ENCODE measurements around the gene NKAPD1. TPM values are rescaled to one million over a fixed set of nuclear protein-coding genes. Genes with fewer than 3 reads are reported as not detected.

NKAPD1 gene
- total and polyA plus RNA-seq, 2 donors (not counting 3 experiments of a cell fraction or from before 2014, with no cell fraction given) = 7.2 to 16.7 TPM

DNA sequence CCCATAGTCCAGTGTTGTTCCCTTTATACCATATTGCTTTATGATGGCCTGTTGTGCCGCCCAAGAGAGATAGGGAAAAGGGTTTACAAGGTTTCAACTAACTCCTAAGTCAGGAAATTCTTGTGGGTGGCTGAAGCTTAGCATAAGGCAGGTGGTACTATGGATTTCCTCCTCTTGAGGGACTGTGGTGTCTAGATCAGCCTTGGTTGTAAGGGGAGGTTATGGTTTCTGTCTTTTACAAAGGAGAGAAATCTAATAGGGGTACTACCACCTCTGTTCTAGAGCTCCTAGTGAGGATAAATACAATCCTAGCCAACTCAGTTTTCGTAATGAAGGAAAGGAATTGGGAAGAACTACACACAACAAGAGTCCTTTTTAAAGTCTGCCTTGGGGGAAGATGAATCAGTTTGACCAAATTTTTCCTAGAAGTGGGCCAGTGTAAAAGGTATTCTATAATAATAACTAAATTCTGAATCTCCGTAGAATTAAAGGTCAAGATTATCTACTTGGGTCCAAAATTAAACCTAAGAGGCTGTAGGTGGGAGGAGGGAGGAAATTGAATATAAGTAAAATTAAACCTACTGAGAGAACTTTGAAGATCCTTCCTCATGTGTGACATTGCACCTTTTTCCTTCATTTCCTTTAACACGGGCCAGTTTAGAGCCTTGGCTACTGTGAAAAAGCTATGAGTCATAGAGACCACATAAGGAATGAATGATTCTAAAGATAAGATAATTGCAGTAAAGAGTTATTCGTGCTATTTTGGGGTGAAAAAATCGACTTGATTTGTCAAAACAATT, 31.7 kb upstream of the NKAPD1 start:
- no TSS peak for BruUV-seq (replicated peaks)
- peak; percentile 90 for FAIRE-seq
- peak overlapping the region; percentile 2 for H3K27ac ChIP-seq (ENCODE audit: insufficient read depth, low read depth, low read length)
- H3K27me3 ChIP-seq (ENCODE audit: control insufficient read depth in 2 of 2, insufficient read depth in 2 of 2, low read length in 2 of 2) = no peaks in the 10 kb centered on the region
- H3K9ac ChIP-seq (replicated peaks; ENCODE audit: extremely low read depth, insufficient read depth, low read length) = no peak overlapping the region
- no peaks in the 10 kb centered on the region for H3K9me1 ChIP-seq (replicated peaks; ENCODE audit: control insufficient read depth, extremely low read depth, insufficient read depth, low read length)
- H3K36me3 ChIP-seq (ENCODE audit: control insufficient read depth in 2 of 2, extremely low read depth in 1 of 2, insufficient read depth in 2 of 2, low read length in 2 of 2) = peaks cover 7 to 15% of the 10 kb centered on the region in 2 experiments
- POLR2A ChIA-PET = no interaction called here
- no peak overlapping the region for H3K4me3 ChIP-seq (replicated peaks in 1 of 3; ENCODE audit: insufficient read depth in 1 of 3, low read depth in 1 of 3, low read length in 3 of 3)
- H4K20me1 ChIP-seq (replicated peaks; ENCODE audit: control insufficient read depth, extremely low read depth, insufficient read depth, low read length) = no peaks in the 10 kb centered on the region
- DNase-seq (ENCODE audit: low read depth, low spot score) = peak; percentile 67
- CTCF ChIA-PET = interaction anchor here (1.0 to 1.5 kb wide), 4 partner anchors 12 to 40 kb away, joined by 3 to 5 read pairs (median 4); no protein-coding TSS in a partner anchor
- peaks cover 2% of the 10 kb centered on the region for H3K79me2 ChIP-seq (ENCODE audit: control insufficient read depth, insufficient read depth, low read length)
- dilution Hi-C loops (cut with MboI; ENCODE audit: extremely low pct_ligation_motif_present, low sequenced_read_pairs) = no loop called here
- peak overlapping the region; percentile 12 for H3K4me2 ChIP-seq (ENCODE audit: insufficient read depth, low read length)
- peak; percentile 65 for TF ChIP-seq JUN (IDR thresholded peaks at IDR 0.05; ENCODE audit: borderline replicate concordance, insufficient read depth, insufficient read length, low read depth)
- peak; percentile 69 for TF ChIP-seq FOS (IDR thresholded peaks at IDR 0.05; ENCODE audit: borderline replicate concordance, insufficient read depth, low read length)
- TF ChIP-seq POLR2AphosphoS5 (IDR thresholded peaks at IDR 0.05; ENCODE audit: insufficient read depth, low read depth, low read length) = no peak
- peak; percentile 71 for TF ChIP-seq GATA2 (IDR thresholded peaks at IDR 0.05; ENCODE audit: insufficient read depth, insufficient read length, low read depth, low read length)
- intact Hi-C loops (cut with micrococcal nuclease) = no loop called here
- no peaks in the 10 kb centered on the region for H3K9me3 ChIP-seq (replicated peaks; ENCODE audit: control insufficient read depth, insufficient read depth, low read length)
- no peak overlapping the region for H2AFZ ChIP-seq (ENCODE audit: low read depth, low read length)
- peaks cover 14% of the 10 kb centered on the region for H3K4me1 ChIP-seq (ENCODE audit: control insufficient read depth, extremely low read depth, insufficient read depth, low read length)

DNA sequence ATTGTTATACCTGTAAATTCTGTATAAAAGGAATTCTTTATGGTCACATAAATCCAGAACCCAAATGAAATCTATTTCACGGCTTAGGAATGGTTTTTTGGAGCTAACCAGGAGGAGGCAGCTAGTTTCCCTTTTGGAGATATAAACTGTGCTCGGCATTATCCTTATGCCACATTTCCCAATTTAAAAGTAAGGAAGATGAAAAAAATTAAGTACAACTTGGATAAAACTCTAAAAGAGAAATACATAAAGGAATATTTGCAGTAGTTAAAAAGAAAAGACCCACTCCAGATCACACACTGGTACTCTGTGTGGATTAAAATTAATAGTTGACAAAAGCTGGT, 31.2 kb upstream of the NKAPD1 start:
- peak overlapping the region; percentile 7 for H3K27ac ChIP-seq (ENCODE audit: insufficient read depth, low read depth, low read length)
- no peak overlapping the region for H3K4me3 ChIP-seq (replicated peaks in 1 of 3; ENCODE audit: insufficient read depth in 1 of 3, low read depth in 1 of 3, low read length in 3 of 3)
- peaks cover 2% of the 10 kb centered on the region for H3K79me2 ChIP-seq (ENCODE audit: control insufficient read depth, insufficient read depth, low read length)
- dilution Hi-C loops (cut with MboI; ENCODE audit: extremely low pct_ligation_motif_present, low sequenced_read_pairs) = no loop called here
- no peak overlapping the region for H3K9ac ChIP-seq (replicated peaks; ENCODE audit: extremely low read depth, insufficient read depth, low read length)
- TF ChIP-seq FOS (IDR thresholded peaks at IDR 0.05; ENCODE audit: borderline replicate concordance, insufficient read depth, low read length) = no peak
- no peak for TF ChIP-seq GATA2 (IDR thresholded peaks at IDR 0.05; ENCODE audit: insufficient read depth, insufficient read length, low read depth, low read length)
- TF ChIP-seq JUN (IDR thresholded peaks at IDR 0.05; ENCODE audit: borderline replicate concordance, insufficient read depth, insufficient read length, low read depth) = no peak
- no peak for TF ChIP-seq POLR2AphosphoS5 (IDR thresholded peaks at IDR 0.05; ENCODE audit: insufficient read depth, low read depth, low read length)
- TF ChIP-seq, protein P1, sequence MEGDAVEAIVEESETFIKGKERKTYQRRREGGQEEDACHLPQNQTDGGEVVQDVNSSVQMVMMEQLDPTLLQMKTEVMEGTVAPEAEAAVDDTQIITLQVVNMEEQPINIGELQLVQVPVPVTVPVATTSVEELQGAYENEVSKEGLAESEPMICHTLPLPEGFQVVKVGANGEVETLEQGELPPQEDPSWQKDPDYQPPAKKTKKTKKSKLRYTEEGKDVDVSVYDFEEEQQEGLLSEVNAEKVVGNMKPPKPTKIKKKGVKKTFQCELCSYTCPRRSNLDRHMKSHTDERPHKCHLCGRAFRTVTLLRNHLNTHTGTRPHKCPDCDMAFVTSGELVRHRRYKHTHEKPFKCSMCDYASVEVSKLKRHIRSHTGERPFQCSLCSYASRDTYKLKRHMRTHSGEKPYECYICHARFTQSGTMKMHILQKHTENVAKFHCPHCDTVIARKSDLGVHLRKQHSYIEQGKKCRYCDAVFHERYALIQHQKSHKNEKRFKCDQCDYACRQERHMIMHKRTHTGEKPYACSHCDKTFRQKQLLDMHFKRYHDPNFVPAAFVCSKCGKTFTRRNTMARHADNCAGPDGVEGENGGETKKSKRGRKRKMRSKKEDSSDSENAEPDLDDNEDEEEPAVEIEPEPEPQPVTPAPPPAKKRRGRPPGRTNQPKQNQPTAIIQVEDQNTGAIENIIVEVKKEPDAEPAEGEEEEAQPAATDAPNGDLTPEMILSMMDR (IDR thresholded peaks at IDR 0.05; ENCODE audit: extremely low read depth in 1 of 2, insufficient read depth in 1 of 2, low read depth in 1 of 2, low read length in 2 of 2) = no peak
- no peak for TF ChIP-seq MYC (IDR thresholded peaks at IDR 0.05; ENCODE audit: low read depth, low read length)
- TF ChIP-seq EZH2 (IDR thresholded peaks at IDR 0.05; ENCODE audit: borderline replicate concordance, low read depth, low read length, severe bottlenecking) = no peak
- TF ChIP-seq, protein P2, sequence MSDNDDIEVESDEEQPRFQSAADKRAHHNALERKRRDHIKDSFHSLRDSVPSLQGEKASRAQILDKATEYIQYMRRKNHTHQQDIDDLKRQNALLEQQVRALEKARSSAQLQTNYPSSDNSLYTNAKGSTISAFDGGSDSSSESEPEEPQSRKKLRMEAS (IDR thresholded peaks at IDR 0.05; ENCODE audit: insufficient read depth, insufficient read length) = no peak
- H4K20me1 ChIP-seq (replicated peaks; ENCODE audit: control insufficient read depth, extremely low read depth, insufficient read depth, low read length) = no peaks in the 10 kb centered on the region
- H3K27me3 ChIP-seq (ENCODE audit: control insufficient read depth in 2 of 2, insufficient read depth in 2 of 2, low read length in 2 of 2) = no peaks in the 10 kb centered on the region
- H3K36me3 ChIP-seq (ENCODE audit: control insufficient read depth in 2 of 2, extremely low read depth in 1 of 2, insufficient read depth in 2 of 2, low read length in 2 of 2) = peaks cover 6 to 12% of the 10 kb centered on the region in 2 experiments
- FAIRE-seq = no peak
- no peaks in the 10 kb centered on the region for H3K9me3 ChIP-seq (replicated peaks; ENCODE audit: control insufficient read depth, insufficient read depth, low read length)
- peak overlapping the region; percentile 12 for H3K4me2 ChIP-seq (ENCODE audit: insufficient read depth, low read length)
- BruUV-seq (replicated peaks) = no TSS peak
- no peak for DNase-seq (ENCODE audit: low read depth, low spot score)
- ChIA-PET POLR2A (no interaction called here), CTCF (interaction anchor here (1.0 to 1.5 kb wide), 4 partner anchors 11 to 39 kb away, joined by 3 to 5 read pairs (median 4); no protein-coding TSS in a partner anchor)
- H3K4me1 ChIP-seq (ENCODE audit: control insufficient read depth, extremely low read depth, insufficient read depth, low read length) = peaks cover 14% of the 10 kb centered on the region
- intact Hi-C loops (cut with micrococcal nuclease) = no loop called here
- no peak overlapping the region for H2AFZ ChIP-seq (ENCODE audit: low read depth, low read length)
- H3K9me1 ChIP-seq (replicated peaks; ENCODE audit: control insufficient read depth, extremely low read depth, insufficient read depth, low read length) = no peaks in the 10 kb centered on the region
